GM12873 (cell line): ENCODE measurements around the gene TMEM54.

ENCODE experiments used
- CTCF ChIP-seq: IDR thresholded peaks from 2 replicates; pipeline ENCODE4 v1.5.1; 2012; ENCODE audit warnings: low read depth, mild to moderate bottlenecking, moderate library complexity, low read length, control low read depth; ENCODE audit not compliant: insufficient read depth; ENCODE audit errors: missing control alignments

Gene TMEM54

GRCh38 chr1:32874860-32875752 lies 26.1 kb downstream of the TMEM54 start:
- no peak for TF ChIP-seq CTCF

GRCh38 chr1:32873484-32873883 lies 27.7 kb downstream of the TMEM54 start:
- no peak for TF ChIP-seq CTCF

GRCh38 chr1:32872192-32872460 lies 29.1 kb downstream of the TMEM54 start:
- TF ChIP-seq CTCF: no peak

GRCh38 chr1:32871364-32872191 lies 29.6 kb downstream of the TMEM54 start:
- TF ChIP-seq CTCF: no peak

GRCh38 chr1:32870615-32871363 lies 30.4 kb downstream of the TMEM54 start, which contains the start of gene FNDC5:
FNDC5 (minus strand) TSS chr1:32870912.
- no peak for TF ChIP-seq CTCF

GRCh38 chr1:32869923-32870614 lies 31.1 kb downstream of the TMEM54 start:
- no peak for TF ChIP-seq CTCF
